T-helper 17 cell (primary cell): ENCODE data around the gene SH3BP4. TPM values are rescaled to one million over a fixed set of nuclear protein-coding genes. Genes with fewer than 3 reads are reported as not detected.
A peak's percentile ranks its signal among the peaks of the same experiment; 100 is the strongest.

Experiments used
- ATAC-seq: fragments of 150-1000 bp; cut with Tn5 transposase; 2 replicates; pipeline ENCODE4 v1.10.0; 2021; ENCODE audit warnings: mild to moderate bottlenecking, moderate library complexity
- DNase-seq, 3 donors: peaks; one replicate each; pipeline versions ENCODE4 v3.0.0 to v3.0.0-alpha.2; 2020 to 2021
- H3K9me3 ChIP-seq: one replicate; pipeline ENCODE4 v1.7.0; 2013; ENCODE audit warnings: low read length, mild to moderate bottlenecking; ENCODE audit not compliant: control insufficient read depth, poor library complexity, severe bottlenecking
- H3K27ac Mint-ChIP-seq: one replicate; pipeline ENCODE4 v1.8.0; 2022; ENCODE audit warnings: mild to moderate bottlenecking, moderate library complexity, mixed read lengths
- H3K27me3 Mint-ChIP-seq: one replicate; pipeline ENCODE4 v1.8.0; 2022; ENCODE audit warnings: mixed read lengths
- H3K36me3 Mint-ChIP-seq: one replicate; pipeline ENCODE4 v1.8.0; 2022; ENCODE audit warnings: low read depth, mixed read lengths
- H3K4me1 Mint-ChIP-seq: one replicate; pipeline ENCODE4 v1.8.0; 2022; ENCODE audit warnings: mild to moderate bottlenecking, mixed read lengths
- H3K4me3 Mint-ChIP-seq: one replicate; pipeline ENCODE4 v1.8.0; 2022; ENCODE audit warnings: mild to moderate bottlenecking, moderate library complexity, mixed read lengths
- total RNA-seq, 4 donors: library from RNA in 2 of 4; stranded (reverse) in 2 of 4; gene quantifications; one replicate each; pipeline ENCODE4 v1.2.3 and lab custom pipeline; 2022 to 2026

The SH3BP4 gene
- total RNA-seq, 2 donors from 2014 or later: 0.15 to 0.94 TPM

GRCh38 chr2:235097196-235097595 lies 145.4 kb downstream of the SH3BP4 start:
- no peak for ATAC-seq
- H3K4me1 Mint-ChIP-seq: no peaks in the 10 kb centered on the region

GRCh38 chr2:235098269-235098668 lies 146.5 kb downstream of the SH3BP4 start:
- peak overlapping the region; percentile 58 for H3K4me3 Mint-ChIP-seq
- H3K9me3 ChIP-seq: no peaks in the 10 kb centered on the region
- H3K36me3 Mint-ChIP-seq: no peaks in the 10 kb centered on the region
- DNase-seq: no peak
- peak overlapping the region; percentile 16 for H3K27ac Mint-ChIP-seq
- no peak for ATAC-seq
- peaks cover 66% of the 10 kb centered on the region for H3K27me3 Mint-ChIP-seq
- H3K4me1 Mint-ChIP-seq: no peaks in the 10 kb centered on the region

More at GRCh38 chr2:235097196-235097595, 145.4 kb downstream of the SH3BP4 start:
- no peak for DNase-seq
- H3K27me3 Mint-ChIP-seq: peaks cover 69% of the 10 kb centered on the region
- no peak overlapping the region for H3K4me3 Mint-ChIP-seq
- no peaks in the 10 kb centered on the region for H3K9me3 ChIP-seq
- no peaks in the 10 kb centered on the region for H3K36me3 Mint-ChIP-seq
- no peak overlapping the region for H3K27ac Mint-ChIP-seq

- H3K36me3 Mint-ChIP-seq: no peaks in the 10 kb centered on the region
- ATAC-seq (no peak), DNase-seq (no peak)
- no peaks in the 10 kb centered on the region for H3K4me1 Mint-ChIP-seq
- H3K9me3 ChIP-seq: no peaks in the 10 kb centered on the region
- H3K27me3 Mint-ChIP-seq: peaks cover 66% of the 10 kb centered on the region
- H3K27ac Mint-ChIP-seq: peak overlapping the region; percentile 16
- no peak overlapping the region for H3K4me3 Mint-ChIP-seq
Observed at GRCh38 chr2:235098736-235099494, 147.1 kb downstream of the SH3BP4 start.

GRCh38 chr2:235102896-235103295 lies 151.1 kb downstream of the SH3BP4 start:
- no peaks in the 10 kb centered on the region for H3K4me1 Mint-ChIP-seq
- H3K9me3 ChIP-seq: no peaks in the 10 kb centered on the region
- no peak overlapping the region for H3K27ac Mint-ChIP-seq
- peaks cover 2% of the 10 kb centered on the region for H3K36me3 Mint-ChIP-seq
- ATAC-seq: no peak
- no peak overlapping the region for H3K4me3 Mint-ChIP-seq
- H3K27me3 Mint-ChIP-seq: peaks cover 60% of the 10 kb centered on the region
- no peak for DNase-seq
